NCI-H1092 (cell line): Measurements from ENCODE around the gene ELAVL4.
A peak's percentile ranks its signal among the peaks of the same experiment; 100 is the strongest.

Experiments
- DNase-seq: peaks from one replicate; lab custom pipeline; 2025; lab: John Stamatoyannopoulos, UW

Gene ELAVL4

GRCh38 chr1:50108497-50109059 is at the start of gene ELAVL4:
TSS of gene ELAVL4 (plus strand) at chr1:50108920. CDS start at chr1:50109190, 270 bp downstream.
- peak; percentile 92 for DNase-seq

- no peak for DNase-seq
Measured at GRCh38 chr1:50060279-50060678, 48.4 kb upstream of the ELAVL4 start.

- no peak for DNase-seq
Measured at GRCh38 chr1:50066806-50067205, 41.9 kb upstream of the ELAVL4 start.

GRCh38 chr1:50074931-50075330 is 33.8 kb upstream of the ELAVL4 start:
- DNase-seq: no peak

GRCh38 chr1:50077273-50077672 is 31.4 kb upstream of the ELAVL4 start:
- DNase-seq: no peak

- peak; percentile 48 for DNase-seq
Measured at GRCh38 chr1:50080904-50081586, 27.7 kb upstream of the ELAVL4 start.

GRCh38 chr1:50084389-50084788 is 24.3 kb upstream of the ELAVL4 start:
- DNase-seq: no peak

GRCh38 chr1:50091068-50091467 is 17.7 kb upstream of the ELAVL4 start:
- DNase-seq: peak; percentile 66

GRCh38 chr1:50095716-50096115 is 13.0 kb upstream of the ELAVL4 start:
- DNase-seq: no peak

GRCh38 chr1:50097021-50097679 is 11.6 kb upstream of the ELAVL4 start:
- DNase-seq: no peak

- no peak for DNase-seq
Measured at GRCh38 chr1:50097791-50098190, 10.9 kb upstream of the ELAVL4 start.

GRCh38 chr1:50098591-50099021 is 10.1 kb upstream of the ELAVL4 start:
- no peak for DNase-seq

GRCh38 chr1:50099654-50100053 is 9.1 kb upstream of the ELAVL4 start:
- no peak for DNase-seq

GRCh38 chr1:50103615-50104081 is 5.1 kb upstream of the ELAVL4 start:
- peak; percentile 78 for DNase-seq

- peak; percentile 32 for DNase-seq
Measured at GRCh38 chr1:50105433-50105832, 3.3 kb upstream of the ELAVL4 start.

- DNase-seq: peak; percentile 54
Measured at GRCh38 chr1:50106095-50106761, 2.5 kb upstream of the ELAVL4 start.

GRCh38 chr1:50109116-50109515 is 396 bp downstream of the ELAVL4 start:
- no peak for DNase-seq

GRCh38 chr1:50109647-50110075 is 941 bp downstream of the ELAVL4 start:
- peak; percentile 58 for DNase-seq

- DNase-seq: no peak
Measured at GRCh38 chr1:50110151-50110550, 1.4 kb downstream of the ELAVL4 start.

GRCh38 chr1:50110656-50111055 is 1.9 kb downstream of the ELAVL4 start:
- peak; percentile 97 for DNase-seq

GRCh38 chr1:50111503-50111902 is 2.8 kb downstream of the ELAVL4 start:
- DNase-seq: no peak

GRCh38 chr1:50112193-50112592 is 3.5 kb downstream of the ELAVL4 start:
- no peak for DNase-seq

GRCh38 chr1:50123071-50123470 is 14.4 kb downstream of the ELAVL4 start:
- no peak for DNase-seq
